BLaER1 (cell line): Measurements from ENCODE around the gene GTF3C5.
"Not testable (repeated sequence)": the region's sequence is repeated elsewhere in the genome, so short reads cannot be mapped to it uniquely, and the experiment has no call there.

Source experiments
- H3K27ac ChIP-seq: shearing (Covaris generic); formaldehyde crosslinking; 2 replicates; pipeline ENCODE4 v1.8.1; 2022
- H3K27me3 ChIP-seq: shearing (Covaris generic); formaldehyde crosslinking; 2 replicates; pipeline ENCODE4 v1.8.1; 2022
- H3K36me3 ChIP-seq: shearing (Covaris generic); formaldehyde crosslinking; 2 replicates; pipeline ENCODE4 v1.8.1; 2022
- H3K4me1 ChIP-seq: shearing (Covaris generic); formaldehyde crosslinking; 2 replicates; pipeline ENCODE4 v1.8.1; 2022
- H3K4me2 ChIP-seq: shearing (Covaris generic); formaldehyde crosslinking; 2 replicates; pipeline ENCODE4 v1.8.1; 2022
- H3K4me3 ChIP-seq: shearing (Covaris generic); formaldehyde crosslinking; 2 replicates; pipeline ENCODE4 v1.8.1; 2022
- H3K9ac ChIP-seq: shearing (Covaris generic); formaldehyde crosslinking; 2 replicates; pipeline ENCODE4 v1.8.1; 2022
- H3K9me3 ChIP-seq: shearing (Covaris generic); formaldehyde crosslinking; 2 replicates; pipeline ENCODE4 v1.8.1; 2022
- H4K20me1 ChIP-seq: shearing (Covaris generic); formaldehyde crosslinking; 2 replicates; pipeline ENCODE4 v1.8.1; 2022
- Cebpa-rat ChIP-seq: shearing (Covaris generic); IDR thresholded peaks from 2 replicates; pipeline ENCODE4 v1.8.1; 2022

GTF3C5 gene

GRCh38 chr9:133058071-133058470, 27.3 kb downstream of the GTF3C5 start:
- peaks cover 33% of the 10 kb centered on the region for H4K20me1 ChIP-seq
- peak overlapping the region; percentile 95 for H3K4me2 ChIP-seq
- H3K36me3 ChIP-seq, result peaks cover 47% of the 10 kb centered on the region
- H3K4me1 ChIP-seq, result peaks cover 79% of the 10 kb centered on the region
- no peaks in the 10 kb centered on the region for H3K27me3 ChIP-seq
- no peaks in the 10 kb centered on the region for H3K9me3 ChIP-seq
- H3K9ac ChIP-seq, result peak overlapping the region; percentile 25; the same call in 1 of the 2 replicates
- H3K27ac ChIP-seq, result peak overlapping the region; percentile 77
- TF ChIP-seq Cebpa-rat, result no peak
- no peak overlapping the region for H3K4me3 ChIP-seq

- peaks cover 86% of the 10 kb centered on the region for H3K4me1 ChIP-seq
- peaks cover 39% of the 10 kb centered on the region for H4K20me1 ChIP-seq
- H3K9ac ChIP-seq, result peak overlapping the region; percentile 25; the same call in 1 of the 2 replicates
- peak overlapping the region; percentile 32; the same call in 1 of the 2 replicates for H3K4me3 ChIP-seq
- H3K9me3 ChIP-seq, result no peaks in the 10 kb centered on the region
- peaks cover 40% of the 10 kb centered on the region for H3K36me3 ChIP-seq
- H3K27me3 ChIP-seq, result no peaks in the 10 kb centered on the region
- TF ChIP-seq Cebpa-rat, result peak; percentile 76; the same call in 1 of the 2 replicates
- peak overlapping the region; percentile 95 for H3K4me2 ChIP-seq
- H3K27ac ChIP-seq, result peak overlapping the region; percentile 77
Observed at GRCh38 chr9:133058550-133059320, 27.9 kb downstream of the GTF3C5 start.

DNA sequence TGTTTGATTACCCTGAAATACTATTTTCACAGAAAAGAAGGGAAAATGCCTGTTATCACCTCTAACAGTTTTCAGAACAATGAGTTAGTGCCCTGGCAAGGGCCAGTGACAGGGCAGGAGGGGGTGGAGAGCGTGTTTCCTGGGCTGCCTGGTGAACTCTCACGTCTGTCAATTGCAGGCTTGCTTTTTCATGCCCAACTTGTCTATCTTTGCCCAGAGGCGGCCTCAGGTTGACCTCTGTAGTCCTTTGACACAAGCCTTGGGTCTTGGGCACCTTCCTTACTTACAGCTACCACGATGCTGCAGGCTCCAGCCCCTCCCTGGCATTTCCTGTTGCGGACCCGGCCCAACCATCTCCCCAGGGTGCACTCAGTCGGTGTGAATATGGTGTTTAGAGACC, 28.8 kb downstream of the GTF3C5 start:
- H3K27ac ChIP-seq, result peak overlapping the region; percentile 65
- peak overlapping the region; percentile 59 for H3K9ac ChIP-seq
- H3K36me3 ChIP-seq, result peaks cover 31% of the 10 kb centered on the region
- TF ChIP-seq Cebpa-rat, result no peak
- no peaks in the 10 kb centered on the region for H3K27me3 ChIP-seq
- no peaks in the 10 kb centered on the region for H3K9me3 ChIP-seq
- H3K4me2 ChIP-seq, result peak overlapping the region; percentile 95
- peaks cover 93% of the 10 kb centered on the region for H3K4me1 ChIP-seq
- H4K20me1 ChIP-seq, result peaks cover 47% of the 10 kb centered on the region
- peak overlapping the region; percentile 32 for H3K4me3 ChIP-seq

GRCh38 chr9:133060417-133060841, 29.6 kb downstream of the GTF3C5 start:
- H3K4me1 ChIP-seq, result peaks cover 90% of the 10 kb centered on the region
- H3K27ac ChIP-seq, result peak overlapping the region; percentile 65
- peak overlapping the region; percentile 32 for H3K4me3 ChIP-seq
- H3K36me3 ChIP-seq, result peaks cover 23% of the 10 kb centered on the region
- TF ChIP-seq Cebpa-rat, result no peak
- peak overlapping the region; percentile 59 for H3K9ac ChIP-seq
- H4K20me1 ChIP-seq, result peaks cover 42% of the 10 kb centered on the region
- H3K9me3 ChIP-seq, result no peaks in the 10 kb centered on the region
- no peaks in the 10 kb centered on the region for H3K27me3 ChIP-seq
- peak overlapping the region; percentile 95 for H3K4me2 ChIP-seq

DNA sequence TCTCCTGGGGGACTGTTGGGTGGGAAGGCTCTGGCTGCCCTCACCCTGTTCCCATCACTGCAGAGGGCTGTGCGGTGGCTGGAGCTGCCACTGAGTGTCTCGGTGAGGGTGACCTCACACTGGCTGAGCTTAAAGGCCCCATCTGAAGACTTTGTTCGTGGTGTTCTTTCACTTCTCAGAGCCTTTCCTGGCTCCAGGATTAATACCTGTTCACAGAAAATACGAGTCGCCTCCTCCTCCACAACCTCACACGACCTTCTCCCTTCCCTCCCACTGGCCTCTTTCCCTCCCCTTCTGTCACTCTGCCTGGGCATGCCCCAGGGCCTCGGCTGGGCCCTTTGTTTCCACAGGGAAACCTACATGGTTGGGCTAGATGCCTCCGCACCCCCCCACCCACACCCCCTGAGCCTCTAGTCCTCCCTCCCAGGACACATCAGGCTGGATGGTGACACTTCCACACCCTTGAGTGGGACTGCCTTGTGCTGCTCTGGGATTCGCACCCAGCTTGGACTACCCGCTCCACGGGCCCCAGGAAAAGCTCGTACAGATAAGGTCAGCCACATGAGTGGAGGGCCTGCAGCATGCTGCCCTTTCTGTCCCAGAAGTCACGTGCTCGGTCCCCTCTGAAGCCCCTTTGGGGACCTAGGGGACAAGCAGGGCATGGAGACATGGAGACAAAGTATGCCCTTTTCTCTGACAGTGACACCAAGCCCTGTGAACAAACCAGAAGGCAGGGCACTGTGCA, 30.4 kb downstream of the GTF3C5 start:
- Histone ChIP-seq H3K9ac (peak overlapping the region; percentile 50), H3K4me2 (peak overlapping the region; percentile 95), H3K27ac (peak overlapping the region; percentile 66), H3K4me1 (peaks cover 82% of the 10 kb centered on the region), H4K20me1 (peaks cover 34% of the 10 kb centered on the region), H3K36me3 (peaks cover 15% of the 10 kb centered on the region)
- H3K27me3 ChIP-seq, H3K4me3 ChIP-seq, H3K9me3 ChIP-seq: not testable (repeated sequence)

GRCh38 chr9:133061764-133062145, 31.0 kb downstream of the GTF3C5 start, which contains the start of gene CEL:
Gene CEL (plus strand): TSS chr9:133061981. CDS start chr9:133062003, 22 bp downstream.
- H3K4me1 ChIP-seq, result peaks cover 77% of the 10 kb centered on the region
- H3K9me3 ChIP-seq, H3K4me3 ChIP-seq, H3K27me3 ChIP-seq: not testable (repeated sequence)
- H3K36me3 ChIP-seq, result peaks cover 12% of the 10 kb centered on the region
- peak within 1 kb of the TSS; percentile 50 for H3K9ac ChIP-seq
- H3K27ac ChIP-seq, result peak within 1 kb of the TSS; percentile 66
- peaks cover 28% of the 10 kb centered on the region for H4K20me1 ChIP-seq
- H3K4me2 ChIP-seq, result peak within 1 kb of the TSS; percentile 95

GRCh38 chr9:133062569-133062968, 31.8 kb downstream of the GTF3C5 start:
- H3K9ac ChIP-seq, result not testable (repeated sequence)

GRCh38 chr9:133063159-133063499, 32.3 kb downstream of the GTF3C5 start:
- peaks cover 6% of the 10 kb centered on the region for H3K36me3 ChIP-seq
- 0 out of 2 replicates have a peak overlapping the region, but pooled peaks have one; percentile 4 for H3K9ac ChIP-seq
- TF ChIP-seq Cebpa-rat, result no peak
- peaks cover 22% of the 10 kb centered on the region; the same call in 1 of the 2 replicates for H4K20me1 ChIP-seq
- H3K4me3 ChIP-seq, result no peak overlapping the region
- no peaks in the 10 kb centered on the region for H3K9me3 ChIP-seq
- H3K4me1 ChIP-seq, result peaks cover 63% of the 10 kb centered on the region
- H3K27me3 ChIP-seq, result no peaks in the 10 kb centered on the region
- peak overlapping the region; percentile 81 for H3K4me2 ChIP-seq
- H3K27ac ChIP-seq, result peak overlapping the region; percentile 30; the same call in 1 of the 2 replicates

More at GRCh38 chr9:133062569-133062968, 31.8 kb downstream of the GTF3C5 start:
- not testable (repeated sequence) for H3K4me3 ChIP-seq, H3K27me3 ChIP-seq, H3K27ac ChIP-seq, H3K9me3 ChIP-seq
- H3K4me2 ChIP-seq, result peak overlapping the region; percentile 25; the same call in 1 of the 2 replicates
- peaks cover 12% of the 10 kb centered on the region for H3K36me3 ChIP-seq
- peaks cover 26% of the 10 kb centered on the region; the same call in 1 of the 2 replicates for H4K20me1 ChIP-seq
- H3K4me1 ChIP-seq, result peaks cover 68% of the 10 kb centered on the region

- peaks cover 19% of the 10 kb centered on the region; the same call in 1 of the 2 replicates for H4K20me1 ChIP-seq
- H3K36me3 ChIP-seq, result 0 out of 2 replicates have a peak, but pooled peaks cover under 1% of the 10 kb centered on the region
- H3K4me2 ChIP-seq, result peak overlapping the region; percentile 81
- H3K4me1 ChIP-seq, result peaks cover 57% of the 10 kb centered on the region
- H3K9ac ChIP-seq, result 0 out of 2 replicates have a peak overlapping the region, but pooled peaks have one; percentile 4
- TF ChIP-seq Cebpa-rat, result no peak
- H3K9me3 ChIP-seq, result no peaks in the 10 kb centered on the region
- H3K27me3 ChIP-seq, result no peaks in the 10 kb centered on the region
- peak overlapping the region; percentile 30; the same call in 1 of the 2 replicates for H3K27ac ChIP-seq
- no peak overlapping the region for H3K4me3 ChIP-seq
Observed at GRCh38 chr9:133063500-133064231, 32.9 kb downstream of the GTF3C5 start.
